ENCODE measurements around the gene NPY5R. TPM values are rescaled to one million over a fixed set of nuclear protein-coding genes. Genes with fewer than 3 reads are reported as not detected.

The NPY5R gene
- total RNA-seq (2021) (not detected in 2 replicates), Bru-seq, nascent RNA (not detected), BruChase-seq, experiment 1, labeled RNA remaining after a 2-hour chase (not detected), BruChase-seq, experiment 2, labeled RNA remaining after a 6-hour chase (not detected)
- long read RNA-seq: 0 reads

GRCh38 chr4:163343604-163344146 is at the start of gene NPY5R:
TSS of gene NPY5R (plus strand) at chr4:163343892. CDS start at chr4:163350274, 6,382 bp downstream.
- ChIA-PET POLR2A (ENCODE audit: unreplicated experiment) (no interaction called here), CTCF (no interaction called here)
- Histone ChIP-seq H3K79me2 (ENCODE audit: low read depth) (no peaks in the 10 kb centered on the region), H4K20me1 (ENCODE audit: insufficient read depth) (no peaks in the 10 kb centered on the region), H3K9me3 (ENCODE audit: insufficient read depth, low read depth) (no peaks in the 10 kb centered on the region), H3F3A (ENCODE audit: insufficient read depth, low read depth) (no peaks in the 10 kb centered on the region), H3K27me3 (ENCODE audit: insufficient read depth, low read depth) (no peaks in the 10 kb centered on the region), H2AFZ (no peak within 1 kb of the TSS), H3K4me1 (replicated peaks; ENCODE audit: insufficient read depth) (no peaks in the 10 kb centered on the region), H3K9me2 (ENCODE audit: insufficient read depth) (no peaks in the 10 kb centered on the region), H3K36me3 (ENCODE audit: low read depth) (no peaks in the 10 kb centered on the region), H3K4me3 (no peak within 1 kb of the TSS), H3K4me2 (no peak within 1 kb of the TSS), H3K27ac (no peak within 1 kb of the TSS)
- intact Hi-C loops (cut with micrococcal nuclease; ENCODE audit: unreplicated experiment): no loop called here
- DNase-seq: no peak
- TF ChIP-seq EZH2 (IDR thresholded peaks at IDR 0.05; ENCODE audit: low read depth) (no peak), CTCF (conservative IDR thresholded peaks at IDR 0.05) (no peak)
- BruUV-seq (replicated peaks): no TSS peak

GRCh38 chr4:163295138-163295537 is 48.6 kb upstream of the NPY5R start:
- Histone ChIP-seq H3K27me3 (ENCODE audit: insufficient read depth, low read depth) (no peaks in the 10 kb centered on the region), H3K27ac (no peak overlapping the region), H3K4me2 (no peak overlapping the region), H3K9me2 (ENCODE audit: insufficient read depth) (no peaks in the 10 kb centered on the region), H3K4me3 (no peak overlapping the region), H2AFZ (no peak overlapping the region), H3K36me3 (ENCODE audit: low read depth) (no peaks in the 10 kb centered on the region), H3K4me1 (replicated peaks; ENCODE audit: insufficient read depth) (no peaks in the 10 kb centered on the region), H3K9me3 (ENCODE audit: insufficient read depth, low read depth) (no peaks in the 10 kb centered on the region), H4K20me1 (ENCODE audit: insufficient read depth) (no peaks in the 10 kb centered on the region), H3K79me2 (ENCODE audit: low read depth) (no peaks in the 10 kb centered on the region), H3F3A (ENCODE audit: insufficient read depth, low read depth) (no peaks in the 10 kb centered on the region)
- DNase-seq: no peak
- ChIA-PET CTCF (no interaction called here), POLR2A (ENCODE audit: unreplicated experiment) (no interaction called here)
- intact Hi-C loops (cut with micrococcal nuclease; ENCODE audit: unreplicated experiment): no loop called here
- BruUV-seq (replicated peaks): no TSS peak
- no peak for TF ChIP-seq EZH2 (IDR thresholded peaks at IDR 0.05; ENCODE audit: low read depth)
- TF ChIP-seq CTCF (conservative IDR thresholded peaks at IDR 0.05): no peak

GRCh38 chr4:163300445-163300844 is 43.2 kb upstream of the NPY5R start:
- no TSS peak for BruUV-seq (replicated peaks)
- Histone ChIP-seq H2AFZ (no peak overlapping the region), H4K20me1 (ENCODE audit: insufficient read depth) (no peaks in the 10 kb centered on the region), H3K4me3 (no peak overlapping the region), H3K9me2 (ENCODE audit: insufficient read depth) (no peaks in the 10 kb centered on the region), H3K79me2 (ENCODE audit: low read depth) (no peaks in the 10 kb centered on the region), H3F3A (ENCODE audit: insufficient read depth, low read depth) (no peaks in the 10 kb centered on the region), H3K36me3 (ENCODE audit: low read depth) (no peaks in the 10 kb centered on the region), H3K9me3 (ENCODE audit: insufficient read depth, low read depth) (no peaks in the 10 kb centered on the region), H3K4me2 (no peak overlapping the region), H3K4me1 (replicated peaks; ENCODE audit: insufficient read depth) (no peaks in the 10 kb centered on the region), H3K27ac (no peak overlapping the region), H3K27me3 (ENCODE audit: insufficient read depth, low read depth) (no peaks in the 10 kb centered on the region)
- DNase-seq: no peak
- intact Hi-C loops (cut with micrococcal nuclease; ENCODE audit: unreplicated experiment): no loop called here
- ChIA-PET CTCF (no interaction called here), POLR2A (ENCODE audit: unreplicated experiment) (no interaction called here)
- TF ChIP-seq EZH2 (IDR thresholded peaks at IDR 0.05; ENCODE audit: low read depth) (no peak), CTCF (conservative IDR thresholded peaks at IDR 0.05) (no peak)
